GM18907 (cell line): ENCODE results near the gene CPT1C.

Experiments used
- ATAC-seq: cut with Tn5 transposase; IDR thresholded peaks from one replicate; pipeline ENCODE4 v1.9.1; 2021; ENCODE audit warnings: mild to moderate bottlenecking, moderate library complexity; ENCODE audit not compliant: unreplicated experiment

Gene CPT1C

DNA sequence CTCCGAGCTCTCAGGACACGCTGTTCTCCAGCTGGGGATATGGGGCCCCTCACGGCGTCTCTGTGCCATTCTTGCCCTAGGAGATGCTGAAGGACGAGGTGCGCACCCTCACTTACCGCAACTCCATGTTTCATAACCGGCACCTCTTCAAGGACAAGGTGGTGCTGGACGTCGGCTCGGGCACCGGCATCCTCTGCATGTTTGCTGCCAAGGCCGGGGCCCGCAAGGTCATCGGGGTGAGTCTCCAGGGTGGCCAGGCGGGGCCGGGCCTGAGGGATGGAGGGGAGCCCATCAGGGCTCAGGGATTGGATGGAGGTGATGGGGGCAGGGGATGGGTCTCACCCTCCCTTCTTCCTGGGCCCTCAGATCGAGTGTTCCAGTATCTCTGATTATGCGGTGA lies 9.1 kb upstream of the CPT1C start:
- ATAC-seq: no peak

DNA sequence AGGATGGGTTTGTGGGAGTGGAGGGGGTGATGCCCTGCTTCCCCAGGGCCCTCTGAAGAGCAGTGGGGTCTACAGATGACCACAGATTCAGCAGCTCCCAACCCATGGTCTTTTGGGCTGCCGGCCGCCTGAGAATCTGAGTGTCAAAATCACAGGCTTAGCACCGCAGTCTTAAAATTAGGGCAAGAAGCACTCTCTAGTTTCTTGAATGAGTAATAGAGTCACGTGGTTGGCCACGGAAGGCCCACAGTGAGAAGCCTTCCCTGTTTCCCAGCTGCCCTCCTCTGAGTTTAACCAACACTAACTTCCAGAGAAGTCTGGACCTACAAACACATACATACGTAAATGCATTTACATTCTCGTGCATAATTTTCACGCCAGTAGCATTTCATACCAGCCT lies 8.6 kb upstream of the CPT1C start:
- ATAC-seq: no peak

DNA sequence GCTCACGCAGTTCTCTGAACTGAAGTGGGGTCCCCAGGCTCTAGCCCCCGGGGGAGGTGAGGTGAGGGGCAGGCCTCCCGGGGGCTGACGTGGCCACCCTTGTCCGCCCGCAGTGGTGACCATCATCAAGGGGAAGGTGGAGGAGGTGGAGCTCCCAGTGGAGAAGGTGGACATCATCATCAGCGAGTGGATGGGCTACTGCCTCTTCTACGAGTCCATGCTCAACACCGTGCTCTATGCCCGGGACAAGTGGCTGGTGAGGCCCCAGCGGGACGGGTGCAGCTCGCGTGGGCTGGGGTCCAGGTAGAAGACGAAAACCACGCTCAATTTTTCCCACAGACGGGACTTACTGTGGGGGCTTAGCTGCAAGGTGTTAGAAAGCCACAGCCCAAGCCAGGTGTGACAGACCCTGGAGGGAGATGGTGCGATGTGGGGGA lies 7.1 kb upstream of the CPT1C start:
- ATAC-seq: no peak

DNA sequence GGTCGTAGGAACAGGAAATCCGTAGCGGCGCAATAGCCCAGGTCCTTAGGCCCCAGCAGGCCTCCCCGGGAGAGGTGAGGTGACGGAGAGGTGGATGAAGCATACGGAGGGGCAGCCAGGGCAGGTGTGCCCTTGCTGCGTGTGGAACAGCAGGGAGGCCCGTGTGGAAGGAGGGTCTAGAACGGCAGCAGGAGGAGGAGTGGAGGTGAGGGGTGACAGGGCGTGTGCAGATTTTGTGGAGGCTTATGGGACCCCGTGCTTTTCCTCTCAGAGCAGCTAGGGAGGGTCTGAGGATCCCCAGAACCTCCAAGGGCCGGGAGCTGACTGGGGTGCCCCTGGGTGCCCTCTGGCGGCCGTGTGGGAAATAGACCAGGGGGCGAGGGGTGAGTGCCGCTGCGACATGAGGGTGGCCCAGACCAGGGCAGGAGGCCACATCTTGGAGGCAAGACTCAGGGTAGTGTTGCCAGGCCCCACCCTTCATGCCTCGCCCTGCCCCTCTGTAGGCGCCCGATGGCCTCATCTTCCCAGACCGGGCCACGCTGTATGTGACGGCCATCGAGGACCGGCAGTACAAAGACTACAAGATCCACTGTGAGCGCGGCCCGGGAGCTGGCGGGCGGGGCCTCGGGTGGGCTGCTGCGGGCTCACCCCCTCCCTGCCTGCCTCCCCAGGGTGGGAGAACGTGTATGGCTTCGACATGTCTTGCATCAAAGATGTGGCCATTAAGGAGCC lies 6.5 kb upstream of the CPT1C start:
- ATAC-seq: no peak

DNA sequence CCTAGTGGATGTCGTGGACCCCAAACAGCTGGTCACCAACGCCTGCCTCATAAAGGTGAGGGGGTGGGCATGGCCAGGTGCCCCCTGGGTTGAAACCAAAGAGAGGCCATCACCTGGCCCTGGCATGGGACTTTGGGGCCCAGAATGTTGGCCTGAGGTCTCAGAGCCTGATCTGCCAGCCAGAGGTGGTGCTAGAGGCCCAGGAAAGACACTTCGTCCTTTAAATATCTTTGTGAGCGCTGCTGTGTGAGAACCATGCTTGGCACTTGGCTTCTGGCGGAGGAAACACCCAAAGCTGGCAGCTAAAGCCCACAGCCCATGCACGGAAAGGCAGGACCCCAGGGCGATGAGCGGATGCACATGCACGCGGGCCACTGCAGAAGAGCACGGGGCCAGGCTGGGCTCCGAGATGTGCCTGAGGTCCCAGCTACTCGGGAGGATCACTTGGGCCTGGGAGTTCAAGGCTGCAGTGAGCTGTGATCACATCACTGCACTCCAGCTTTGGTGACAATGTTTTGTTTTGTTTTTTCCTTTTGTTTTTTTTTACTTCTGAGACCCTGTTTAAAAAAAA lies 5.8 kb upstream of the CPT1C start:
- no peak for ATAC-seq

DNA sequence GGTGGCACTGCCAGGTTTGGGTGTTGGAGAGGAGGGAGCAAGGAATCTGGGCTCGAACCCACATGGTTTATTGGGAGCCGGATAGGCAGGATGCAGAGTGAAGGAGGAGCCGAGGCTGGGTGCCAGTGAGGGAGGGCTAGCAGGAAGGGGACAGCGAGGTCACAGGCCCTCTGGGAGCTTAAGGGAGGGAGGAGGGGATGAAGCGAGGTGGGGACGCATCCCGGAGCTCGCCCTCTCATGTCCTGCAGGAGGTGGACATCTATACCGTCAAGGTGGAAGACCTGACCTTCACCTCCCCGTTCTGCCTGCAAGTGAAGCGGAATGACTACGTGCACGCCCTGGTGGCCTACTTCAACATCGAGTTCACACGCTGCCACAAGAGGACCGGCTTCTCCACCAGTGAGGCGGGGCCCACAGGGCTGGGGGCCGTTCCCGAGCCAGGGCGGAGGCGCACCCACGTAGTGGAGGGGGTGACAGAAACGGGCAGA lies 5.0 kb upstream of the CPT1C start:
- no peak for ATAC-seq

DNA sequence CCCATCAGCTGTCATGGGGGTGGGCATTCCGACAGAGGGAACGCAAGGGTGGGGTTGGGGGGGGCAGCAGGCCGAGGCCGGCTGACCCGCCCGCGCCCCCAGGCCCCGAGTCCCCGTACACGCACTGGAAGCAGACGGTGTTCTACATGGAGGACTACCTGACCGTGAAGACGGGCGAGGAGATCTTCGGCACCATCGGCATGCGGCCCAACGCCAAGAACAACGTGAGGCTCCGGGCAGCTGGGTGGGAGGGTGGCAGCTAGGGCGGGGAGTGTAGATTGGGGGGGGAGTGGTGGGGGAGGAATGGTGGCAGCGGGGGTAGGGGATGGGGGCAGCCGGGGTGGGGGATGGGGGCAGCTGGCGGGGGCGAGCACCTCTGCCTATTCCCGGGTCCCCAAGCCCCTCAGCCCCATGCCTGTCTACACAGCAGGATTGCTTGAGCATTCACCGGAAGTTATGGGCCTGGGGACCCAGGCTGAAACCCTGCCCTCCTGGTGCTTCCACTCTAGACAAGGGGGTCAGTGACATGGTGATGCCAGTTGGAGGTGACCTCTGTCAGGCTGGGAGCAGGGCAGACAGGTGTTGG lies 4.3 kb upstream of the CPT1C start:
- no peak for ATAC-seq

DNA sequence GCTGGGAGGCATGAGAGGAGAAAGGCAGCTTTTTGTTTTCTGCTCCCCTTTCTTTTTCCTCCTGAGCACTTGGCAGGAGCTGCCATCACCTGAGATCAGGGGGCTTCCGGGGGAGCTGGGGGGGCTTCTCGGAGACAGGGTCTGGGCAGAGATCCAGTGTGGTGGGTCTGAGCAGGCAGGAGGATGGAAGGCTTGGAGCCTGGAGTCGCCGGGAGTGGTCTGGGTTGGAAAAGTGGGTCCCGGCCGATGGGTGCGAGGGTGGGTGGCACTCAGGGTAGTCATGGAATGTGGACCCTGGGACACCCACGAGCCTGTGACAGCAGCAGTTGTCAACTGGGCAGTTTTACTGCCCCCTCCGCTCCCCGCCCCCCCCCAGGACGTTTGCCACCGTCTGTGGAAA lies 3.8 kb upstream of the CPT1C start:
- no peak for ATAC-seq

DNA sequence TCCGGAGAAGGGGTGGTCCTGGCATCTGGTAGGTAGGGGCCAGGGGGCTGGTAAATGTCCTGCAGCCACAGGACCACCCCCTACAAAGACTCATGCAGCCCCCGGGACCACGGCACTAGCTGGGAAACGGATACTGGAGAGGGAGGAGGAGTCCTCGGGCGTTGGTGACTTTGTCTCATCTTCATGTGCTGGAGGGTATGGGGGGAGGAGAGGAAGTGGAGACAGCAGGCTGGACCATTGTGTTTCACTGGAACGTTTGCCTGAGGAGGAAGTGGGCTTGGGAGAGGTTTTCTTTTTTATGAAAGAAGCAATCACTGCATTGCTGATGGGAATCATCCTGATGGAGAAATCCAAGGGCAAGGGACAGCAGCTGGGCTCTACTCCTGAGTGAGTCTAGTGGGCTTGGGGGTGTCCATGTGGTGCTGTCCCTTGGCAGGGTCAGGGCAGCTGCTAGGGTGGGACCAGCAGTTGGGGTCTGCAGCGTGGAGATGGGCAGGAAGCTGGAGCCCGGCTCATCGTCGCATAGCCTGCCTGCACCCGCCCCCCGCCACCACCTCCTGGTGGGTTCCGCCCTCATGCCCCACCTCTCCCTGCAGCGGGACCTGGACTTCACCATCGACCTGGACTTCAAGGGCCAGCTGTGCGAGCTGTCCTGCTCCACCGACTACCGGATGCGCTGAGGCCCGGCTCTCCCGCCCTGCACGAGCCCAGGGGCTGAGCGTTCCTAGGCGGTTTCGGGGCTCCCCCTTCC lies 3.2 kb upstream of the CPT1C start:
- no peak for ATAC-seq

DNA sequence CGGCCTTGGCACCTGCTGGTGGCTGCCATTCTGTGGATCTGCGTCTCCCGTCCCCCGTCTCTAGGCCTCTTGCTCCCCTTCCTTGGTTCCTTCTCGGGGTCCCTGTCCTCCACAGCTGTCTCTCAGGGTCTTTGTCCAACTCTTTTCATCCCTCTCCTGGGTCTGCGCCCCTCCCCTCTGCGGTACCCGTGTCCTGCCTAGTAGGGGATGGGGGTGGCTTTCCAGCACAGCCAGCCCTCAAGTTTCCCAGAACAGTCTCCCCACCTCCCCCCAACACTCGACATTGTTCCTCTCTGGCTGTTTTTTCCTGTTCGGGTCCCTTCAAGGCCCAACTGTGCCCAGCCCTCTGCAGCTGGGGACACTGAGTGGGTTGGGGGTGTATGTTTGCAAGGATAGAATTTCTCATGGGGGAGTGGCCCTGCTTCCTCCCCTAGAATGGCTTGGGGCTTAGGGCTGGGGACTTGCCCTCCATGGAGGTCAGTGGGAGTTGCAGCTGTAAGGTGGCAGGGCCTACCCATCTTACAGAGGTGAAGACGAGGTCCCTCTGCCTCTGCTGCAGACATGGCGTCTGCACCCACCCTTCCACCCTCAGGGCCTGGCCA lies 2.3 kb upstream of the CPT1C start:
- ATAC-seq: no peak

DNA sequence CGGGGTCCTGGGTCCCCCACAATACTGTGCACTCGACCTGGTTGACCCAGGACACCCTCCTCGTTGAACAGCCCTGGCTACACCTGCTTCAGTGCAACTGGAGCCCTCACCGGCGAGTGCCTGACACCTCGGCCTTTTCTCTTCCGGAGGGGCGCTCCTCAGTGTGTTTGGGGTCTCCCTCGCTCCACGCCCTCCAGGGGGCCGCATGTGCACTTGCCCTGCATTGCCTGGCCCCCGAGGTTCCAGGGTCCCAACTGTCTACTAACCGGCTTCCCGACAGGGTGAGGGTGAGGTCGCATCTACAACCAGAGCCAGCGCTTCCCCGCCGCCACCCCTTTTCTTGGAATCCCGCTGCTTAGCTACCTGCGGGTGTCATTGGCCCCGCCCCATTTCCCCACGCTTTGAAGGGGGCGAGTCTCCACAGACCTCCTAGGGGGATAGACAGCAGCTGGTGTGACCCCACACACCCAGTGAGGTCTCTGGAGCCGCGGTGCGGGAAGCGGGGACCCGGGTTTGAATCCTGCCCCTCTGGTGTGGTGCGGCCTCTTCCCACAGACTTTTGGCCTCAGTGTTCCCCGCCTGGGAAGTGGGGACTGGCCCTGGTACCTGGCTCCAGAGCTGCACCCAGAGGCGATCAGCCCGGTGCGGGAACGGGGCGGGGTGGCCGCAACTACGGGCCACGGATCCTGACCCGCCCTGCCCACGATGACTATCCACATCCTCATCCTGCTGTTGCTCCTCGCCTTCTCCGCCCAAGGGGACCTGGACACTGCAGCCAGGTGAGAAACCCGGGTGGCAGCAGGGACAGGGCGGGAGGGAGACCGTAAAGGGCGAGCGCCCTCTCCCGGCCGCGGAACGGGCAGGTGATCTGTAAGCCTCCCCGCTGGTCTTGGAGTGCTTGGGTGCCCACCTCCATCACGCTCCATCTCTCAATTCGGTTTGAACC lies 1.5 kb upstream of the CPT1C start, which contains the start of gene ADM5:
Gene ADM5, plus strand, starts transcription at position 462 of the 946 bp plus-strand sequence. Its CDS starts 244 bp downstream, at position 706.
- ATAC-seq: no peak

DNA sequence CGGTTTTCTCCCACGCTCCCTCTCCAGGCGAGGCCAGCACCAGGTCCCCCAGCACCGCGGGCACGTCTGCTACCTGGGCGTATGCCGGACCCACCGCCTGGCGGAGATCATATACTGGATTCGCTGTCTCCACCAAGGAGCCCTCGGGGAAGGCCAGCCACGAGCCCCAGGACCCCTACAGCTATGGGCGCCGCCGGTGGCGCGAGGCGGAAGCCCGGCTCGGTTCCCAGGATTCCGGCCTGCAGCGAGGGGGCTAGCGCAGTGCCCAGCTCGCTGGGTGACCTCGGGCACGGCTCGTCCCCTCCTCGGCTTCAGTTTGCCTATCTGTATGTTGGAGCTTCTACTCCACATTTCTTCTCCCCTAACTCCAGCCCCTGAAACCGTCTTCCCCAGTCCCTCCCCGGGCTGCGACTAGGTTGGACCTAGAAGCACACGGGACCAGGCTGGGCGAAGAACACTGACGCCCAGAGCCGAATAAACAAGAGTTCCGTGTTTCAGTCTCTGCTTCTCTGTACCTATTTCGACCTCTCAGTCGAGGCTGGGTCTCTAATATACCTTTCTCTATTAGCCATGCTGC lies 749 bp upstream of the CPT1C start:
- no peak for ATAC-seq

DNA sequence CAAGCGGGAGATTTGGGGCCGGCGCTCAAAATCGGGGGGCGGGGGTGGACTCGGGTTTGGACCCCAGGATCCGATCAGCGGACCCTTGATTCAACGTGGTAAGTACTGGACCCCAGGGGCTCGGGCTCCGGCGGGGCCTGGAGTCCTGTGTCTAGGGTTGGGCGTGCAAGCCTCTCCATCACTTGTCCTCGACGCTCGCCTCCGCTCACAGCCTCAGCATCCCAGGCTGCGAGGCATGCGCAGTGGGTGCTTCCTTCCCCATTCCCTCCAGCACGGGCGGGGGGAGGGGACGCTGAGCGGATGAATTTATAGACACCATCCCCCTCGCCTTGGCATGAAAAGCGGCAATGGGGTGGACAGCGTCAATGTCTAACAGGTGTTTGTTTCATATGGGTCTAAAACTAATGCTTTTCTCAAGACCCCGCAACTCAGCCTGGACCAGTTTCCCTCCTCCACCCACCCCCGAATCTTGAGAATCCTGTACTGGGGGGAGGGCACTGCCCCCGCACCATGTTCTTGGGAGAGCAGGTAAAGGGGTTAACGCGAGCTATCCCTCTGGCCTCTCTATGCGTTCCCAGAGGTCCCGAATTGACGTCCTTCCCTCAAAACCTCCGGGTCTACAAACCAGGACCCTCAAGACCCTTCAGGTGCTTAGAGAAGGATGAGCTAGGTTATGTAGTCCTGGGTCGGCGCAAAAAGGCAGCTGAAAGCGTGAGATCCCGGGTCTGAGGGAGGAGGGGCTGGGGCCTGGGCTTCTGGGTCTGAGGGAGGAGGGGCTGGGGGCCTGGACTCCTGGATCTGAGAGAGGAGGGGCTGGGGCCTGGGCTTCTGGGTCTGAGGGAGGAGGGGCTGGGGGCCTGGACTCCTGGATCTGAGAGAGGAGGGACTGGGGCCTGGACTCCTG lies 579 bp downstream of the CPT1C start:
- no peak for ATAC-seq

DNA sequence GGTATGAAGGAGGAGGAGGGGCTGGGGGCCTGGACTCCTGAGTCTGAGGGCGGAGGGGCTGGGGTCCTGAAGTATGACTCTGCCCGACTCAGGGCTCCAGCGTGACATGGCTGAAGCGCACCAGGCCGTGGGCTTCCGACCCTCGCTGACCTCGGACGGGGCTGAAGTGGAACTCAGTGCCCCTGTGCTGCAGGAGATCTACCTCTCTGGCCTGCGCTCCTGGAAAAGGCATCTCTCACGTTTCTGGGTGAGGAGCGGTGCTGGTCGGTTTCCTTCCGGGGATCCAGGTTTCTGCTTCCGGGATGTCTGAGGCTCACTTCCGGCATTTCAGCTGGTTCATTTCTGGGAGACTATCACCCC lies 1.2 kb downstream of the CPT1C start:
- ATAC-seq: no peak

DNA sequence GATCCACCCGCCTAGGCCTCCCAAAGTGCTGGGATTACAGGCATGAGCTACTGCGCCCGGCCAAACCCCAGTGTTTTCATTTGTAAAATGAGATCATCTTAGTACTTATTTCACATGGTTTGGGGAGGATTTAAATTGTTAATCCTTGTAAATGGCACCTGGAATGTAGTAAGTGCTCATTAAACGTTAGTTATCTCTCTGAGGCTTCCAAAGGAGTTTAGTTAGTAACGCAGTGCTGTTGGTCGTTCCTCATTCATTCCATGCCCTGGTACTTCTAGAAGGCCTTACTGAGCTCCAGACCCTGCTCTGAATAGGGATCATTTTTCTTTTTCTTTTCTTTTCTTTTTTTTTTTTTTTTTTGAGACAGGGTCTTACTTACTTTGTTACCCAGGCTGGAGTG lies 5.2 kb downstream of the CPT1C start:
- ATAC-seq: no peak

DNA sequence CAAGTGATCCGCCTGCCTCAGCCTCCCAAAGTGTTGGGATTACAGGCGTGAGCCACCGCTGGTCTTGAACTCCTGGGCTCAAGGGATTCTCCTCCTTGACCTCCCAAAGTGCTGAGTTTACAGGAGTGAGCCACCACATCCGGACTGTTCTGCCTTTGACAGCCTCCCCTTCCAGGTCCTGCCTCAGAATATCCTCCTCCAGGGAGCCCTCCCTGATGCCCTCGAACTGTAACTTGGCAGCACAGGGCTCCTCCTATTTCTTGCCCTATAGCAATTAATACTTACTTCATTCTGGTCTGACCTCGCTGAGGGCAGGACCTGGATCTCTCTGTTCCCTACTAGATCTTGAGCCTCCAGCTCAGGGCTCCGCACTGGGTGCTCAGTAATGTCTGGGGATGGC lies 5.9 kb downstream of the CPT1C start:
- no peak for ATAC-seq

DNA sequence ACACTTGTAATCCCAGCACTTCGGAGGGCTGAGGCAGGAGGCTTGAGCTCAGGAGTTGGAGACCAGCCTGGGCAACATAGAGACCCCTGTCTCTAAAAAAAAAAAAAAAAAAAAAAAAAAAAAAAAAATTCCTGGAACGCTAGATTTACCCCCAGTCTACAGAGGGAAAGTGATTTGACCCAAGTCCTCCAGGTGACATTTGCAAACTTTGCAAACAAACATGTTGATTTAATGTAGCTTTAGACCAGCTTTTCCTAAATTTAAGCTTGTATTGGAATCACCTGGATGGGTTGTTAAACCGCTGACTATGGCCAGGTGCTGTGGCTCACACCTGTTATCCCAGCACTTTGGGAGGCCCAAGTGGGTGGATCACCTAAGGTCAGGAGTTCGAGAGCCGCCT lies 8.4 kb downstream of the CPT1C start:
- ATAC-seq: no peak

DNA sequence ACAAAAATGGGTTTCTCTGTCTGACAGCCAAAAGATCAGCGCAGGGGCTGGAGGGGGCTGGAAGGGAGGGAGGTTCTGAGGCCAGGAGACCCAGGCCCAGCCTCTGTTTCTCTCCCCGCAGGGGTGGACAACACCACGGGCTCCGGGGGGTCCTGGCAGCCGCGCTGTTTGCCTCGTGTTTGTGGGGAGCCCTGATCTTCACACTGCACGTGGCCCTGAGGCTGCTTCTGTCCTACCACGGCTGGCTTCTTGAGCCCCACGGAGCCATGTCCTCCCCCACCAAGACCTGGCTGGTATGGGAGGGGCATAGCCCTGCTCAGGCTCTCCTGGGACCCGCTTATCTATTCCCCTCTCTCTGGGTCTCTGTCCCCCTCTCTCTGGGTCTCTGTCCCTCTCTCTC lies 9.6 kb downstream of the CPT1C start:
- ATAC-seq: no peak

DNA sequence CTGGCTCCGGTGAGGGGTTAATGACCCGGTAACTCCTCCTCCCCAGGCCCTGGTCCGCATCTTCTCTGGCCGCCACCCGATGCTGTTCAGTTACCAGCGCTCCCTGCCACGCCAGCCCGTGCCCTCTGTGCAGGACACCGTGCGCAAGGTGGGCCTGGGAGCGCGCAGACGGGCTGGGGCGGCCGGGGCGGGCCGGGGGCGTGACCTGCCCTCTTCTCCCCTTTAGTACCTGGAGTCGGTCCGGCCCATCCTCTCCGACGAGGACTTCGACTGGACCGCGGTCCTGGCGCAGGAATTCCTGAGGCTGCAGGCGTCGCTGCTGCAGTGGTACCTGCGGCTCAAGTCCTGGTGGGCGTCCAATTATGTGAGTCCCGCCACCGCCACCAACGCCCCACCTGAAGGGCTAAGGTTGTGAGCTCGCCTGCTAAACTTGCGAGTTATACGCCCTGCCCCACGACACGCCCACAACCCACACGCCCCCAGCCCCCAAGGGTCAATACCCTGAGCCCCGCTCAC lies 10.4 kb downstream of the CPT1C start:
- no peak for ATAC-seq
